Stimulated activated CD8-positive, alpha-beta memory T cell treated with anti-CD3 and anti-CD28 coated beads, Interleukin-2, amount 100 ng/mL, for 1 hour (primary cell): ENCODE measurements around the gene GREB1L.
"Not testable (repeated sequence)": the region's sequence is repeated elsewhere in the genome, so short reads cannot be mapped to it uniquely, and the experiment has no call there.

ENCODE experiments used
- DNase-seq, 2 donors: peaks; one replicate each; pipeline ENCODE4 v3.0.0-alpha.2; 2020; ENCODE audit warnings: low read depth in 2 of 2

The GREB1L gene

GRCh38 chr18:21306368-21306767, 64.3 kb downstream of the GREB1L start:
- DNase-seq: no peak

- DNase-seq: no peak
These were observed 65.5 kb downstream of the GREB1L start for GRCh38 chr18:21307578-21307977.

GRCh38 chr18:21309248-21309647, 67.2 kb downstream of the GREB1L start:
- no peak for DNase-seq

- DNase-seq: not testable (repeated sequence)
These were observed 69.9 kb downstream of the GREB1L start for GRCh38 chr18:21311980-21312379.

- no peak for DNase-seq
These were observed 71.5 kb downstream of the GREB1L start for GRCh38 chr18:21313576-21313975.

GRCh38 chr18:21314724-21315123, 72.7 kb downstream of the GREB1L start:
- no peak for DNase-seq

- DNase-seq: not testable (repeated sequence)
These were observed 73.1 kb downstream of the GREB1L start for GRCh38 chr18:21315126-21315525.

- no peak for DNase-seq
These were observed 73.7 kb downstream of the GREB1L start for GRCh38 chr18:21315741-21316197.

- DNase-seq: no peak
These were observed 74.3 kb downstream of the GREB1L start for GRCh38 chr18:21316296-21316695.

- DNase-seq: no peak
These were observed 79.7 kb downstream of the GREB1L start for GRCh38 chr18:21321711-21322110.

GRCh38 chr18:21327101-21327500, 85.1 kb downstream of the GREB1L start:
- DNase-seq: no peak

GRCh38 chr18:21330122-21330701, 88.2 kb downstream of the GREB1L start:
- no peak for DNase-seq

GRCh38 chr18:21331065-21331464, 89.0 kb downstream of the GREB1L start:
- no peak for DNase-seq

- no peak for DNase-seq
These were observed 94.0 kb downstream of the GREB1L start for GRCh38 chr18:21335927-21336488.

- DNase-seq: no peak
These were observed 94.8 kb downstream of the GREB1L start for GRCh38 chr18:21336846-21337245.

GRCh38 chr18:21341141-21341540, 99.1 kb downstream of the GREB1L start:
- DNase-seq: no peak

GRCh38 chr18:21342372-21342771, 100.3 kb downstream of the GREB1L start:
- no peak for DNase-seq

- DNase-seq: no peak
These were observed 102.8 kb downstream of the GREB1L start for GRCh38 chr18:21344860-21345259.

GRCh38 chr18:21345840-21346239, 103.8 kb downstream of the GREB1L start:
- DNase-seq: no peak

- DNase-seq: no peak
These were observed 117.7 kb downstream of the GREB1L start for GRCh38 chr18:21359746-21360145.

GRCh38 chr18:21361307-21361880, 119.4 kb downstream of the GREB1L start:
- no peak for DNase-seq

GRCh38 chr18:21362831-21363230, 120.8 kb downstream of the GREB1L start:
- DNase-seq: no peak

- no peak for DNase-seq
These were observed 121.3 kb downstream of the GREB1L start for GRCh38 chr18:21363348-21363747.

GRCh38 chr18:21364471-21364870, 122.4 kb downstream of the GREB1L start:
- DNase-seq: no peak
